ENCODE results near the gene NFIA. TPM values are rescaled to one million over a fixed set of nuclear protein-coding genes. Genes with fewer than 3 reads are reported as not detected.

NFIA gene
- total RNA-seq, 1 experiment from 2014 or later: 0.35 TPM

DNA sequence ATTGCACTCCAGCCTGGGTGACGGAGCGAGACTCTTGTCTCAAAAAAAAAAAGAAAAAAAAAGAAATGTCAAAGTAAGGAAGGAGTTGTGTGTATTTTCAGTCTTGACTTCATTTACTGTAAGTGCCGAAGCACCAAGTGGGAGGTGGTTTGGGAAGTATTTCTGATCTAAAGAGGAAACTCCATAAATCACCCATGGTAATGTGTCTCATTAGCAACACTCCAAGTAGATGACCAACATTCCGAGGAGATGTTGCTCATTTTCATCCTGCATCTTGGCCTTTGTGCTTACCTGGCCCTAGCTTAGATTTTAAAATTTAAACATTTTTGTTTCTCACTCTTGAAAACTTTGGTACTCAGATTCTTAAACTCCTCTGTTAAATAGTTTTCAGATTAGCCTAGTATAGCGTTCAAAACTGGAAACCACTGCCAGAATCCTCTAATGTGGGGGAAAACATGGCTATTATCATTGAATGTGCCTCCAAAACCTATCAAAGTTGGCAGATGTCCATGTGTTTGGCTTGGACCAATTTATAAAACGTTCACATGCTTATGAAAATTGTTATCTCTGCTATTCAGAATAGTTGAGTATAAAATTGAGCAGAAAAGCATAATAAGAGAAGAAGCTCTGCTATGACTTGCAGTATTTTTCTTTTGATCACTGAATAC lies 110.4 kb downstream of the NFIA start:
- Mint-ChIP-seq H3K27me3 (ENCODE audit: low read depth) (no peaks in the 10 kb centered on the region), H3K4me3 (no peak overlapping the region), H3K4me1 (peaks cover under 1 to 6% of the 10 kb centered on the region in 2 experiments; a peak in 3 of 4 replicates), H3K27ac (no peak overlapping the region), H3K9me3 (no peaks in the 10 kb centered on the region), H3K36me3 (ENCODE audit: insufficient read depth in 1 of 3, low read depth in 3 of 3) (no peaks in the 10 kb centered on the region)
- no peak overlapping the region for H3T11ph ChIP-seq (ENCODE audit: low read length)
- WGBS (ENCODE audit: extremely low coverage, insufficient read length, low lambda C conversion rate): no CpG with 5 or more reads among the region's 6 CpGs
- no peak overlapping the region for H3K18ac ChIP-seq (ENCODE audit: insufficient read length, low read depth, low read length)
- H4K91ac ChIP-seq (ENCODE audit: insufficient read length, low read depth, low read length): no peak overlapping the region
- H3K9ac ChIP-seq (ENCODE audit: extremely low read depth, insufficient read length, low read length): no peak overlapping the region
- H3K27ac ChIP-seq (ENCODE audit: insufficient read length, low read depth, low read length): no peak overlapping the region
- H3K14ac ChIP-seq (ENCODE audit: insufficient read depth, low read length): no peak overlapping the region
- H3K27me3 ChIP-seq (ENCODE audit: insufficient read depth, low read length): no peaks in the 10 kb centered on the region
- H4K8ac ChIP-seq (replicated peaks; ENCODE audit: insufficient read length, low read depth, low read length): no peak overlapping the region
- no peak overlapping the region for H2BK5ac ChIP-seq (ENCODE audit: insufficient read length, low read length)
- H3K79me2 ChIP-seq (ENCODE audit: insufficient read depth, low read length): no peaks in the 10 kb centered on the region
- DNase-seq: no peak
- H3K9me3 ChIP-seq (ENCODE audit: control insufficient read depth, low read depth, low read length): no peaks in the 10 kb centered on the region
- no peaks in the 10 kb centered on the region for H3K4me1 ChIP-seq (ENCODE audit: insufficient read depth, low read length)
- H2BK15ac ChIP-seq (ENCODE audit: low read depth, low read length): no peak overlapping the region
- no peak overlapping the region for H4K5ac ChIP-seq (ENCODE audit: insufficient read length, low read depth, low read length)
- TF ChIP-seq, protein P1, sequence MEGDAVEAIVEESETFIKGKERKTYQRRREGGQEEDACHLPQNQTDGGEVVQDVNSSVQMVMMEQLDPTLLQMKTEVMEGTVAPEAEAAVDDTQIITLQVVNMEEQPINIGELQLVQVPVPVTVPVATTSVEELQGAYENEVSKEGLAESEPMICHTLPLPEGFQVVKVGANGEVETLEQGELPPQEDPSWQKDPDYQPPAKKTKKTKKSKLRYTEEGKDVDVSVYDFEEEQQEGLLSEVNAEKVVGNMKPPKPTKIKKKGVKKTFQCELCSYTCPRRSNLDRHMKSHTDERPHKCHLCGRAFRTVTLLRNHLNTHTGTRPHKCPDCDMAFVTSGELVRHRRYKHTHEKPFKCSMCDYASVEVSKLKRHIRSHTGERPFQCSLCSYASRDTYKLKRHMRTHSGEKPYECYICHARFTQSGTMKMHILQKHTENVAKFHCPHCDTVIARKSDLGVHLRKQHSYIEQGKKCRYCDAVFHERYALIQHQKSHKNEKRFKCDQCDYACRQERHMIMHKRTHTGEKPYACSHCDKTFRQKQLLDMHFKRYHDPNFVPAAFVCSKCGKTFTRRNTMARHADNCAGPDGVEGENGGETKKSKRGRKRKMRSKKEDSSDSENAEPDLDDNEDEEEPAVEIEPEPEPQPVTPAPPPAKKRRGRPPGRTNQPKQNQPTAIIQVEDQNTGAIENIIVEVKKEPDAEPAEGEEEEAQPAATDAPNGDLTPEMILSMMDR (conservative IDR thresholded peaks at IDR 0.05): no peak
- H3K4ac ChIP-seq (ENCODE audit: low read depth, low read length): no peak overlapping the region
- H2AK5ac ChIP-seq (ENCODE audit: insufficient read length, low read length): no peak overlapping the region
- H2BK12ac ChIP-seq (ENCODE audit: insufficient read length, low read depth, low read length): no peak overlapping the region
- H3K23me2 ChIP-seq (ENCODE audit: insufficient read length, low read depth, low read length, poor library complexity, severe bottlenecking): no peaks in the 10 kb centered on the region
- H3K56ac ChIP-seq (ENCODE audit: insufficient read length, low read depth, low read length): no peak overlapping the region
- H2BK120ac ChIP-seq (ENCODE audit: low read depth, low read length, poor library complexity, severe bottlenecking): no peak overlapping the region
- no peak overlapping the region for H2AFZ ChIP-seq (ENCODE audit: low read length)
- H2BK20ac ChIP-seq (ENCODE audit: low read depth, low read length, poor library complexity, severe bottlenecking): no peak overlapping the region
- no peaks in the 10 kb centered on the region for H3K79me1 ChIP-seq (ENCODE audit: insufficient read depth, low read depth, low read length, poor library complexity, severe bottlenecking)
- H4K20me1 ChIP-seq (ENCODE audit: control insufficient read depth, insufficient read depth, insufficient read length): no peaks in the 10 kb centered on the region
- H3K23ac ChIP-seq (ENCODE audit: insufficient read length, low read depth, low read length): no peak overlapping the region
- no peak overlapping the region for H3K4me2 ChIP-seq (ENCODE audit: insufficient read depth, insufficient read length, low read length)

All from H9 (cell line).